ENCODE data around the gene LTBP2. TPM values are rescaled to one million over a fixed set of nuclear protein-coding genes. Genes with fewer than 3 reads are reported as not detected.

LTBP2 gene
- total and polyA plus RNA-seq, 2 of the 8 experiments (the other 6 are each of a cell fraction or from before 2014, with no cell fraction given): 0.48 to 0.89 TPM

DNA sequence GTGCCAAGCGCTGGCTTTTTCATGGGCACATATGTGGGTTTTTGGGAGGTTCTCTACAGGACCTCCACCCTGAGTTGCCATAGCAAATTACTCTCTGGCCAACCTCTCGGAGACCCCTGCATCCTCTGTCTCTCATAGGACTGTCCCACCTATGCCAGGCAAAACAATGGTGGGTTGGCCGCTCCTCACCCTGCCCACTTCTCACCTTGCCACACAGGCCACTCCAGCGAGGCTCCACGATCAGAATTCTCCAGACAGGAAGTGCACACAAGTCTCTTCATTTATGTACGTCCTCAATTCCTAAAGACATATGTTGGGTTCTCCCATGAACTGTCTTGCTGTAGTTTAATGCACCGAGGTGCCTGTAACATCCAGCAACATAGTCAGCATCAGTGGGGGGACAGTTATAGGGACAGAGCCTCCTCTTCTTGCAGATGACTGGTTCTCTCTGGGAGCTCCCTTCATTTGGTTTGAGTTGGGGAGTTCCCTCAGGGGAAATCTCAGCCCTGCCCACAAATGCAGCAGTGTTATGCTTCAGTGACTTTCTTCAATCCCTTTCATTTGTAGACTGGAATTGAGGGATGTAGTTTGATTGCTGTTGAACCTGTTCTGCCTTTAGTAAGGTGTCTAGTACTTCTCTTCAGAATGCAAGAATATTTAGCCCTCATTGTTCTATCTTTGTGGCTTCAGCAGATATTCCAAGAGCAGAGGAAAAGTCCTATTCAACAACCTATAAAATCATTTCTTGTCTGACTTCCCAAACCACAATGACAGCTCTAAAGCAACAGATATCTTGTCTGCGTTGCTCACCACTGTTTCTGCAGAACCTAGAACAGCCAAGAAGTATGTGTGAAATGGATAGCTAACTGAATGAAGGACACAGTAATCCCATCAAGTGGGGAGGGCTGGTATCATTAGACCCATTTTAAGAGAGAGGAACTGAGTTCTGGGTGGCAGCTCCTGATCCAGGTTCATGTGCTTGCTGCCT lies 2.8 kb upstream of the LTBP2 start (continued):
- TF ChIP-seq, protein P1, sequence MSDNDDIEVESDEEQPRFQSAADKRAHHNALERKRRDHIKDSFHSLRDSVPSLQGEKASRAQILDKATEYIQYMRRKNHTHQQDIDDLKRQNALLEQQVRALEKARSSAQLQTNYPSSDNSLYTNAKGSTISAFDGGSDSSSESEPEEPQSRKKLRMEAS (IDR thresholded peaks at IDR 0.05): no peak
- no peak for TF ChIP-seq SP4 (IDR thresholded peaks at IDR 0.05; ENCODE audit: low read length)

Data from H1 (cell line).